ENCODE data around the gene SLC12A6. TPM values are rescaled to one million over a fixed set of nuclear protein-coding genes. Genes with fewer than 3 reads are reported as not detected.
A peak's percentile ranks its signal among the peaks of the same experiment; 100 is the strongest.
"Not testable (repeated sequence)": the region's sequence is repeated elsewhere in the genome, so short reads cannot be mapped to it uniquely, and the experiment has no call there.

SLC12A6 gene
- total RNA-seq, 1 donor from 2014 or later: 73.4 TPM

DNA sequence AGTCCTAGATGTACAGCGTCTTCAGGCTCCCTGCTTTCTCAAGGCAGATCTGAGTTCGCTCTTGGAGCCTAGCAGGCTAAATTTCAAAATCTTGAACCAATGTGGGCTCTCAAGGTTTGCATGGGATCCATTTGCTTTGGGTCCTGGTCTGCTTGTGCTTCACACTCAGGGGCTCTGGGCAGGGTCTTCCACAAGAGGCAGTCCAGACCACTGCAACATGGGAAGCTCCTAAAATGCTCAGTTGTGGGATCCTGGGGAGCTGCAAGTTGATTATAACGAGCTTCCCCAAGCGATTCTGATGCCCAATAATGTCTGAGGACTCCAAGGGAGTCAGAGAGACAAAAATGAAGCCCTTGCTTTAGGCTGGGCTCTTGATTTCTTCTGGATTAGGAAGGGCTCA lies 12.2 kb upstream of the SLC12A6 start:
- Histone ChIP-seq H3K27ac (no peak overlapping the region), H3K36me3 (no peaks in the 10 kb centered on the region), H3K27me3 (no peaks in the 10 kb centered on the region), H3K4me1 (no peaks in the 10 kb centered on the region), H3K9me3 (no peaks in the 10 kb centered on the region), H3K4me3 (no peak overlapping the region)
- TF ChIP-seq POLR2AphosphoS5 (IDR thresholded peaks at IDR 0.05; ENCODE audit: insufficient read depth in 1 of 2, low read depth in 1 of 2) (no peak), POLR2A (IDR thresholded peaks at IDR 0.05) (no peak)
- TF ChIP-seq, protein P1, sequence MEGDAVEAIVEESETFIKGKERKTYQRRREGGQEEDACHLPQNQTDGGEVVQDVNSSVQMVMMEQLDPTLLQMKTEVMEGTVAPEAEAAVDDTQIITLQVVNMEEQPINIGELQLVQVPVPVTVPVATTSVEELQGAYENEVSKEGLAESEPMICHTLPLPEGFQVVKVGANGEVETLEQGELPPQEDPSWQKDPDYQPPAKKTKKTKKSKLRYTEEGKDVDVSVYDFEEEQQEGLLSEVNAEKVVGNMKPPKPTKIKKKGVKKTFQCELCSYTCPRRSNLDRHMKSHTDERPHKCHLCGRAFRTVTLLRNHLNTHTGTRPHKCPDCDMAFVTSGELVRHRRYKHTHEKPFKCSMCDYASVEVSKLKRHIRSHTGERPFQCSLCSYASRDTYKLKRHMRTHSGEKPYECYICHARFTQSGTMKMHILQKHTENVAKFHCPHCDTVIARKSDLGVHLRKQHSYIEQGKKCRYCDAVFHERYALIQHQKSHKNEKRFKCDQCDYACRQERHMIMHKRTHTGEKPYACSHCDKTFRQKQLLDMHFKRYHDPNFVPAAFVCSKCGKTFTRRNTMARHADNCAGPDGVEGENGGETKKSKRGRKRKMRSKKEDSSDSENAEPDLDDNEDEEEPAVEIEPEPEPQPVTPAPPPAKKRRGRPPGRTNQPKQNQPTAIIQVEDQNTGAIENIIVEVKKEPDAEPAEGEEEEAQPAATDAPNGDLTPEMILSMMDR (IDR thresholded peaks at IDR 0.05): no peak
- DNase-seq (ENCODE audit: extremely low spot score in 2 of 2): peak in 1 of 2 donors; percentile 44
- intact Hi-C loops (cut with DNase I): no loop called here

DNA sequence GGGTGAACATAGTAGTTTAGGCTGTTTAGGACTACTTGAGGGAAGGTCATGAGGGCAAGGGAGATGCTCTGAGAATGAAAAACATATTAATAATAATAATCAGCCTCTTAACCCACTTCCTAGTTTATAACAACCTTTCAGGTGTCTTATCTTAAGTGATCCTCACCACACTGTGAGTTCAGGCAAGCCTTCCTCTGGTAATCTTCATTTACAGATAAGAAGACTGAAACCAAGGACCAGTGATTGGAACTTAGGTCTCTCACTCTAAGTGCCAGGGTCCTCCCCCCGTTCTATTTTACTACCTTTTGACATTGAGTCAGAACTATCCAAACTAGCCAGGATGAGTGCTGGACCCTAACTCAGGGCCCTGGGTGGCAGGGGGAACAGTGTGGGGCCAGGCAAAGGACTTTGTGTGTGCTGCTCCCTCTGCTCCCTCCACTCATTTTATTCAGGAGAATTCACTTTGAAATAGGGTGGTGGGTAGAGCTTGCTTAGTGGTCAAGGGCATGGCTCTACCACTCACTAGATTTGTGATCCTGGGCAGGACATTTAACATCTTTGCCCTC lies 11.2 kb upstream of the SLC12A6 start:
- intact Hi-C loops (cut with DNase I): no loop called here
- H3K4me3 ChIP-seq: no peak overlapping the region
- no peaks in the 10 kb centered on the region for H3K4me1 ChIP-seq
- no peak overlapping the region for H3K27ac ChIP-seq
- TF ChIP-seq, protein P1 (IDR thresholded peaks at IDR 0.05): no peak
- no peak for TF ChIP-seq POLR2A (IDR thresholded peaks at IDR 0.05)
- H3K9me3 ChIP-seq: no peaks in the 10 kb centered on the region
- no peaks in the 10 kb centered on the region for H3K27me3 ChIP-seq
- H3K36me3 ChIP-seq: no peaks in the 10 kb centered on the region
- peak; percentile 40 to 42 for DNase-seq (ENCODE audit: extremely low spot score in 2 of 2)

DNA sequence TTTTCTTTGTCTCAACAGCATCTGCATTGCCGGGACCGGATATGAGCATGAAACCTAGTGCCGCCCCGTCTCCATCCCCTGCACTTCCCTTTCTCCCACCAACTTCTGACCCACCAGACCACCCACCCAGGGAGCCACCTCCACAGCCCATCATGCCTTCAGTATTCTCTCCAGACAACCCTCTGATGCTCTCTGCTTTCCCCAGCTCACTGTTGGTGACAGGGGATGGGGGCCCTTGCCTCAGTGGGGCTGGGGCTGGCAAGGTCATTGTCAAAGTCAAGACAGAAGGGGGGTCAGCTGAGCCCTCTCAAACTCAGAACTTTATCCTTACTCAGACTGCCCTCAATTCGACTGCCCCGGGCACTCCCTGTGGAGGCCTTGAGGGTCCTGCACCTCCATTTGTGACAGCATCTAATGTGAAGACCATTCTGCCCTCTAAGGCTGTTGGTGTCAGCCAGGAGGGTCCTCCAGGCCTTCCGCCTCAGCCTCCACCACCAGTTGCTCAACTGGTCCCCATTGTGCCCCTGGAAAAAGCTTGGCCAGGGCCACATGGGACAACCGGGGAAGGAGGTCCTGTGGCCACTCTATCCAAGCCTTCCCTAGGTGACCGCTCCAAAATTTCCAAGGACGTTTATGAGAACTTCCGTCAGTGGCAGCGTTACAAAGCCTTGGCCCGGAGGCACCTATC lies 10.5 kb upstream of the SLC12A6 start:
- peak; percentile 74 to 93 for DNase-seq (ENCODE audit: extremely low spot score in 2 of 2)
- H3K4me1 ChIP-seq: no peaks in the 10 kb centered on the region
- no peaks in the 10 kb centered on the region for H3K36me3 ChIP-seq
- no peaks in the 10 kb centered on the region for H3K27me3 ChIP-seq
- TF ChIP-seq POLR2A (IDR thresholded peaks at IDR 0.05) (no peak), POLR2AphosphoS5 (IDR thresholded peaks at IDR 0.05; ENCODE audit: insufficient read depth in 1 of 2, low read depth in 1 of 2) (no peak)
- TF ChIP-seq, protein P1 (IDR thresholded peaks at IDR 0.05): no peak
- no peak overlapping the region for H3K4me3 ChIP-seq
- intact Hi-C loops (cut with DNase I): no loop called here
- no peaks in the 10 kb centered on the region for H3K9me3 ChIP-seq
- no peak overlapping the region for H3K27ac ChIP-seq

DNA sequence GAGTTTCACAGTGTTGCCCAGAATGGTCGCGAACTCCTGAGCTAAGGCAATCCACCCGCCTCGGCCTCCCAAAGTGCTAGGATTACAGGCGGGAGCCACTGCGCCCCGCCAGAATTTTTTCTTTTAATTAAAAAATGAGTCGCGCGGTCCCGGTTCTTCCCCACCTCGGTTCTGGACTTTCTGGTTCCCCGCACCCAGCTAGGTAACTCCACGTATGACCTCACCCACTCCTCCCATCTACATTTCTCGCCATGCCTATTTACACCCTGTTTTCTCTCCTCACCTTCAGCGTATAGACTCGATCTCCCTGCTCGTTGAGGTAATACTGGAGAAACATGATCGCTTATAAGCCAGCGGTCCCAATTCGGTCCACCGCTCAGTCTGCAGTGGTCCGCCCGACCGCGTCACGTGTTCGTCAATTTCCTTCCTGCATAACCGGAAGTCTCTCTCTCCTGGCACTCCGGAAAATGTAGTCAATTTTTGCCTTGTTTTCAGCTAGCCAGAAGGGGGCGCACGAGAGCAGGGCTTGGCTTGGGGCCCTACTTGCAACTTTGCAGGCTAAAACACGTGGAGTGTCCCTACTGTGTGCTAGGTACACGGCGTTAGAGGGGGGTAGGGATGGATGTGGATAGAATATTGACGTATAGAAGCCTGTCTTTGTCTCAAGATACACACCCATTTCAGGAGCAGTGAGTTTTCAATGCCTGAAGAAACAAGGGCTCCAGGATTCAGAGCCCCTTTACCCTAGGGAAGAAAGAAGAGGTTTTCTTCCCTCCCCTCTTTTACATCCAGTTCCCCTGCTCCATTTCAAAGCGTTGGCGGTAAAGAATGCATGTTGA lies 5.4 kb upstream of the SLC12A6 start, which contains the start of the genes NOP10 and NUTM1:
NOP10 (minus strand) TSS at position 400 of the 839 bp plus-strand sequence; CDS start at position 337, 63 bp downstream.
NUTM1 (plus strand) TSS at position 579 of the 839 bp plus-strand sequence. CDS start 382 bp downstream, outside the sequence.
- intact Hi-C loops (cut with DNase I): loop anchor here (2.0 kb wide), 1 partner anchor 24 kb away; the partner anchor contains the start of gene LPCAT4
- TF ChIP-seq, protein P1 (IDR thresholded peaks at IDR 0.05): peak; percentile 79 to 92 (median 80)
- TF ChIP-seq POLR2AphosphoS5 (IDR thresholded peaks at IDR 0.05; ENCODE audit: insufficient read depth in 1 of 2, low read depth in 1 of 2): peak; percentile 79 to 99
- TF ChIP-seq POLR2A (IDR thresholded peaks at IDR 0.05): peak in 1 of 2 donors; percentile 53
- peak within 1 kb of the TSS; percentile 65 for H3K27ac ChIP-seq
- peaks cover 0 to 7% of the 10 kb centered on the region in 2 donors for H3K36me3 ChIP-seq
- DNase-seq (ENCODE audit: extremely low spot score in 2 of 2): peak in 1 of 2 donors; percentile 95
- no peaks in the 10 kb centered on the region for H3K9me3 ChIP-seq
- peak within 1 kb of the TSS; percentile 58 to 71 for H3K4me3 ChIP-seq
- H3K4me1 ChIP-seq: peaks cover 30% of the 10 kb centered on the region
- no peaks in the 10 kb centered on the region for H3K27me3 ChIP-seq

DNA sequence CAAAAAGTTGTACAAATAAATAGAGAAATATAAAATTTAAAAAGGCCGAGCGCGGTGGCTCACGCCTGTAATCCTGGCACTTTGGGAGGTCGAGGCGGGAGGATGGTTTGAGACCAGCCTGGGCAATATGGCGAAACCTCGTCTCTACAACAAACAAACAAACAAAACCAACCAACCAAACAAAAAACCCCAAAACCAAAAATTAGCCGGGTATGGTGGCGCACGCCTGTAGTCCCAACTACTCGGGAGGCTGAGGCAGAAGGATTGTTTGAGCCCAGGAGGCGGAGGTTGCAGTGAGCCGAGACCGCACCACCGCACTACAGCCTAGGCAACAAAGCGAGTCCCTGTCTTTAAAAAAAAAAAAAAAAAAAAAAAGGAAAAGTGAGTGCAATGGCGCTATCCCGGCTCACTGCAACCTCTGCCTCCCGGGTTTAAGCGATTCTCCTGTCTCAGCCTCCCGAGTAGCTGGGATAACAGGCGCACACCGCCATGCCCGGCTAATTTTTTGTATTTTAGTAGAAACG lies 4.7 kb upstream of the SLC12A6 start:
- Histone ChIP-seq H3K4me3 (peak overlapping the region; percentile 58 to 71), H3K27ac (peak overlapping the region; percentile 65), H3K4me1 (peaks cover 31% of the 10 kb centered on the region)
- not testable (repeated sequence) for H3K36me3 ChIP-seq; H3K9me3 ChIP-seq; DNase-seq (ENCODE audit: extremely low spot score in 2 of 2); H3K27me3 ChIP-seq
- intact Hi-C loops (cut with DNase I): loop anchor here (2.0 kb wide), 1 partner anchor 25 kb away; the partner anchor contains the start of gene LPCAT4
